HG02870 (cell line): ENCODE data around the gene ETV2.
"Not testable (repeated sequence)": the region's sequence is repeated elsewhere in the genome, so short reads cannot be mapped to it uniquely, and the experiment has no call there.

Experiments
- ATAC-seq: cut with Tn5 transposase; IDR thresholded peaks from one replicate; pipeline ENCODE4 v1.9.1; 2021; ENCODE audit warnings: mild to moderate bottlenecking, moderate library complexity; ENCODE audit not compliant: unreplicated experiment

The ETV2 gene

DNA sequence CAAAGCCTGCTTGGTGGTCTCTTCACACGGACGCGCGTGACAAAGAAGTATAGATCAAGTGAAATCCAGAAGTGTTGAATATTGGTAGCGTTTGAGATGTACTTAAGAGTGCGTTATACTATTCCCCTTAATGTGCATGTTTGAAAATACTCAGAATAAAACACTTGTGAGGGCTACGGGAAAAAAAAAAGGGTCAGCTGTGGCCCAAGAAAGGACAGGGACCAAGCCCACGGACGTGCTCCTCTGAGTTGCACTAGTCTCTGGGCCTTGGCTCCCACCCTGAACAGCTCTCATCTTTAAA, 13.3 kb upstream of the ETV2 start:
- no peak for ATAC-seq

GRCh38 chr19:35628565-35629331, 12.8 kb upstream of the ETV2 start, which contains the start of gene RBM42:
RBM42 (plus strand) TSS chr19:35629036; CDS start chr19:35629154, 118 bp downstream.
- ATAC-seq, result peak; percentile 95

DNA sequence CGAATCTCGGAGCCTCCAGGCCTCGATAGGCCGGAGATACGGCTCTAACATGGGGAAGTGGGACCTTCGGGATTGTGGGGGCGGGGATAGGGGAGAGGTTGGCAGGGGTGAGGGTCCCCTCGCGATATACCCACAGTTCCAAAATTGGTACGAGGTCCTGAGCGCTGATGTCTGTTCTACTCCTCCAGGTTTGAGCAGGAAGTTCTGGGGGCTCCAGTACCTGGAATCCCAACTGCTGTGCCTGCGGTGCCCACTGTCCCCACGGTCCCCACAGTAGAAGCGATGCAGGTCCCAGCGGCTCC, 12.3 kb upstream of the ETV2 start:
- no peak for ATAC-seq

- ATAC-seq, result no peak
These were observed 7.7 kb upstream of the ETV2 start for GRCh38 chr19:35633727-35634440.

GRCh38 chr19:35636651-35637050, 4.9 kb upstream of the ETV2 start:
- no peak for ATAC-seq

- no peak for ATAC-seq
These were observed 4.4 kb upstream of the ETV2 start for GRCh38 chr19:35637165-35637564.

GRCh38 chr19:35639321-35639639, 2.3 kb upstream of the ETV2 start:
- no peak for ATAC-seq

DNA sequence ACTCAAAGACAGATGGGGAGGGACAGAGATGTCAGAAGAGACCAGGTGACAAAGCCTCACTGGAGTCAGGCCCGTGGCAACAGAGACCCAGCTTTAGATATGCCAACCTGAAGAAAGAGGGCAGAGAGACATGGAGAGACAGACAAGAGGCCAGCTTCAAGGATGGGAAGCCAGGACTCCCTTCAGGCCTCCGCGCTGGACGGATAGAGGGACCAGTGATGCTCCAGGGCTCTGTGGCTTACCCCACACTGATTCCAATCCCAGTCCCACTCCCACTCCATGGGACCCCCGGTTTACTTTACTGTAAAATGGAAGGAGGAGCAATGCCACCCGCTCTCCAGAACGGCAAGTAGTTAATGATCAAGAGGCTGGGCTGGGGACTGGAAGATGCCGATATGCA, 1.7 kb upstream of the ETV2 start:
- ATAC-seq, result no peak

DNA sequence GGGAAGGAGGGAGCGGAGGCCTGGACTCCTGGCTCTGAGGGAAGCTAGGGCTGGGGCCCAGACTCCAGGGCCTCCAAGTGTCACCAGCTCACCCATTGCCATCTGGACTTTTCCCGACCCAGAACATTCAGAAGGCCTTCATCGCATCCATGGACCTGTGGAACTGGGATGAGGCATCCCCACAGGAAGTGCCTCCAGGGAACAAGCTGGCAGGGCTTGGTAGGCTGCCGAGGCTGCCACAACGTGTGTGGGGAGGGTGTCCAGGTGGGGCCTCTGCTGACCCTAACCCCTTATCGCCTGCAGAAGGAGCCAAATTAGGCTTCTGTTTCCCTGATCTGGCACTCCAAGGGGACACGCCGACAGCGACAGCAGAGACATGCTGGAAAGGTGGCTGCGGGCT, 767 bp downstream of the ETV2 start:
- no peak for ATAC-seq

GRCh38 chr19:35642798-35643254, 1.3 kb downstream of the ETV2 start:
- ATAC-seq, result no peak

DNA sequence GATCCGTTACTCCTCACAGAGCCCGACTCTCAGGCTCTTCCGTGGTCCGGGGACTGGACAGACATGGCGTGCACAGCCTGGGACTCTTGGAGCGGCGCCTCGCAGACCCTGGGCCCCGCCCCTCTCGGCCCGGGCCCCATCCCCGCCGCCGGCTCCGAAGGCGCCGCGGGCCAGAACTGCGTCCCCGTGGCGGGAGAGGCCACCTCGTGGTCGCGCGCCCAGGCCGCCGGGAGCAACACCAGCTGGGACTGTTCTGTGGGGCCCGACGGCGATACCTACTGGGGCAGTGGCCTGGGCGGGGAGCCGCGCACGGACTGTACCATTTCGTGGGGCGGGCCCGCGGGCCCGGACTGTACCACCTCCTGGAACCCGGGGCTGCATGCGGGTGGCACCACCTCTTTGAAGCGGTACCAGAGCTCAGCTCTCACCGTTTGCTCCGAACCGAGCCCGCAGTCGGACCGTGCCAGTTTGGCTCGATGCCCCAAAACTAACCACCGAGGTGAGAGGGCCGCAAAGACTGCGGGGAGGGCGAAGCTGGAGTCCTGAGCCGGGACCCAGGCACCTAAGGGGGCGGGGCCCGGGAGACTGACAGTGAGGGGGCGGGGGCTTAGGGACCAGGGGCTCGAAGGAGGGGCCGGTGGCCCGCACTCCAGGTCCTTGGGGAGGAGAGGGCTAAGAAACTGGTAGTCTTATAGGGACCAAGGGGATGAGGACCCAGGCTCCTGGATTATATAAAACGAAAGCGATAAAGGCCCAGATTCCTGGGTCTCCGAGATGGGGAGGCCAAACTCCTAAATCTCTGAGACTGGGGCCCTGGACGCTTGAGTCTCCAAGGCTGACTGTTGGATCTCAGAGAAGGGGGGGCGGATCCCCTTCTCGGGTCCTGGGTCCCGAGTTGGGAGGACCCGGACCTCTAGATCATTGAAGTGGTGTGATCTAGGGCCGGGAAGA, 2.0 kb downstream of the ETV2 start:
- peak; percentile 30 for ATAC-seq

- peak; percentile 68 for ATAC-seq
These were observed 2.9 kb downstream of the ETV2 start for GRCh38 chr19:35644206-35644986.

GRCh38 chr19:35644987-35645679, 3.6 kb downstream of the ETV2 start:
- ATAC-seq, result no peak

GRCh38 chr19:35645680-35646511, 4.4 kb downstream of the ETV2 start:
- no peak for ATAC-seq

GRCh38 chr19:35648017-35648961, 6.7 kb downstream of the ETV2 start, which contains the start of gene COX6B1:
COX6B1 (plus strand) TSS chr19:35648323; CDS start chr19:35651244, 2,921 bp downstream.
- peak; percentile 55 for ATAC-seq

GRCh38 chr19:35650581-35650980, 9.0 kb downstream of the ETV2 start:
- ATAC-seq, result no peak

GRCh38 chr19:35654828-35655227, 13.3 kb downstream of the ETV2 start:
- not testable (repeated sequence) for ATAC-seq

DNA sequence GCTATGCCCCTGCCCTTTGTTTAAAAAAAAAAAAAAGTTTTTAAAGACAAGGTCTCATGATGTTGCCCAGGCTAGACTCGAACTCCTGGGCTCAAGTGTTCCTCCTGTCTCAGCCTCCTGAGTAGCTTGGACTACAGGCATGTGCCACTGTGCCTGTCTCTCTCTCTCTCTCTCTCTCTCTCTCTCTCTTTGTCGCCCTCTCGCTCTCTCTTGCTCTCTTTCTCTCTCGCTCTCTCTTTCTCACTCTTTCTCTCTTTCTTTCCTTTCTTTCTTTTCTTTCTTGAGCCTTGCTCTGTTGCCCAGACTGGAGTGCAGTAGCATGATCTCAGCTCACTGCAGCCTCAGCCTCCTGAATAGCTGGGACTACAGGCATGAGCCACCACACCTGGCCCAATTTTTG, 14.1 kb downstream of the ETV2 start:
- no peak for ATAC-seq
